GM18520 (cell line): Measurements from ENCODE around the gene PRIMA1.

ENCODE experiments used
- ATAC-seq: cut with Tn5 transposase; IDR thresholded peaks from one replicate; pipeline ENCODE4 v1.9.1; 2021; ENCODE audit not compliant: unreplicated experiment

Gene PRIMA1

GRCh38 chr14:93797071-93797470 lies 8.8 kb upstream of the PRIMA1 start:
- no peak for ATAC-seq

GRCh38 chr14:93794756-93795155 lies 6.5 kb upstream of the PRIMA1 start:
- no peak for ATAC-seq

- no peak for ATAC-seq
These were observed 5.5 kb upstream of the PRIMA1 start for GRCh38 chr14:93793555-93794324.

GRCh38 chr14:93792391-93792790 lies 4.1 kb upstream of the PRIMA1 start:
- no peak for ATAC-seq

- no peak for ATAC-seq
These were observed 2.7 kb upstream of the PRIMA1 start for GRCh38 chr14:93790966-93791365.

GRCh38 chr14:93789228-93790130 lies 1.2 kb upstream of the PRIMA1 start:
- no peak for ATAC-seq

- ATAC-seq = no peak
These were observed 400 bp upstream of the PRIMA1 start for GRCh38 chr14:93788543-93789227.

- ATAC-seq = no peak
These were observed 606 bp downstream of the PRIMA1 start for GRCh38 chr14:93787465-93788292.

- no peak for ATAC-seq
These were observed 2.9 kb downstream of the PRIMA1 start for GRCh38 chr14:93785423-93785822.

GRCh38 chr14:93784878-93785277 lies 3.4 kb downstream of the PRIMA1 start:
- no peak for ATAC-seq

GRCh38 chr14:93780813-93781400 lies 7.4 kb downstream of the PRIMA1 start:
- no peak for ATAC-seq

- ATAC-seq = no peak
These were observed 9.2 kb downstream of the PRIMA1 start for GRCh38 chr14:93778856-93779629.

GRCh38 chr14:93778453-93778852 lies 9.8 kb downstream of the PRIMA1 start:
- ATAC-seq = no peak

- ATAC-seq = no peak
These were observed 12.5 kb downstream of the PRIMA1 start for GRCh38 chr14:93775744-93776143.

GRCh38 chr14:93775158-93775557 lies 13.1 kb downstream of the PRIMA1 start:
- no peak for ATAC-seq

- ATAC-seq = no peak
These were observed 16.0 kb downstream of the PRIMA1 start for GRCh38 chr14:93772263-93772662.

GRCh38 chr14:93765970-93766369 lies 22.3 kb downstream of the PRIMA1 start:
- ATAC-seq = no peak

GRCh38 chr14:93765155-93765554 lies 23.1 kb downstream of the PRIMA1 start:
- no peak for ATAC-seq

- ATAC-seq = no peak
These were observed 24.1 kb downstream of the PRIMA1 start for GRCh38 chr14:93764211-93764659.
